NCI-H2107 treated with DMSO at 0.1 percent for 48 hours (cell line): ENCODE measurements around the gene FAM193A.
"Not testable (repeated sequence)": the region's sequence is repeated elsewhere in the genome, so short reads cannot be mapped to it uniquely, and the experiment has no call there.

Experiments
- DNase-seq: peaks from one replicate; lab custom pipeline; 2025; ENCODE audit not compliant: unreplicated experiment; lab: John Stamatoyannopoulos, UW

FAM193A gene

GRCh38 chr4:2767705-2768074, 231.2 kb downstream of the FAM193A start:
- DNase-seq = no peak

GRCh38 chr4:2768124-2768523, 231.7 kb downstream of the FAM193A start:
- no peak for DNase-seq

DNA sequence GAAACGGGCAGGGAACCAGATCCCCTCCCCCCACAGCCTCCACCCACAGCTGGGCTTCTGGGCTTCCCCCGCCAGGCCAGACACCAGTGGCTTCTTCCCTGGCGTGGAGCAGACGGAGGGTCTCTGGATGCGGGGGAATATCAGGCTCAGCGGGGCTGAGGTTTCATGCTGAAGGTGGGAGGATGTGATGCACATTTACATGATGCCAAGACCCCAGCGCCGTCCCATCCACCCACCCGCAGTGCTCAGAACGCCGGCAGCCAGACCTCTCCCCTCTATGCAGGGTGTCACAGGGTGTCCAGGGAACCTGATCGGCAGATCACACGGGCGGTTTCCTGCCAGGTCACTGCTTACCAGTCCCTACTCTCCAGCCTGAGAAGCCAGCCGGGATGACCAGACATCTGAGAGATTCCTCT, 232.5 kb downstream of the FAM193A start:
- DNase-seq = no peak

DNA sequence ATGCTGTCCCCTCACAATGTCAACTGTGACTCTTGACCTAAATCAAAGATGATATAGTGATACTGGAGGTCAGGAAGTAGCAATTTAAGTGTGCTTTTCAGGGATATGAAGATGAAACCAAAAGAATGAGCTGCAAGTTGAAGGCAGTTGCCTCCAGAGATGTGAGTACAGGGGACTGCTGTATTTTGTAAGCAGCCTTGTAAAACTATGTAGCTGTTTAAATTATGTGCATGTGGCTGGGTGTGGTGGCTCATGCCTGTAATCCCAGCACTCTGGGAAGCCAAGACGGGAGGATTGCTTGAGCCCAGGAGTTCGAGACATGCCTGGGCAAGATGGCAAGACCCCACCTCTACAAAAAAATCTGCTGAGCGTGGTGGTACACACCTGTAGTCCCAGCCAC, 234.8 kb downstream of the FAM193A start:
- no peak for DNase-seq

DNA sequence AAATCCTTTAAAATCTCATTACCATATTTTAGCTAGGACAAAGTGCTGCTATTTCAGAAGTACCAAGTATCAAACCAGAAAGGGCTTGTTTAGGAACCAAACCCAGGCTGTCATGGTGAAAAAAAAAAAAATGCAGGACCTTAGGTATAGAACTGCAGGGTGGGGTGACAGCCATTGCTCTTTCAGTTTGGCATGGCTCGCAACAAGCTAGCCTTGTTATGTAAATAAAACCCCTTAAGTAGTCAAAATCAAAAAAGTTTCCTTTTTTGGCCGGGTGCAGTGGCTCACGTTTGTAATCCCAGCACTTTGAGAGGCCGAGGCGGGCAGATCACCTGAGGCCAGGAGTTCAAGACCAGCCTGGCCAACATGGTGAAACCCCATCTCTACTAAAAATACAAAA, 244.2 kb downstream of the FAM193A start:
- not testable (repeated sequence) for DNase-seq

GRCh38 chr4:2781911-2782310, 245.5 kb downstream of the FAM193A start:
- no peak for DNase-seq
